GM19238 (cell line): ENCODE measurements around the gene STRC.
"Not testable (repeated sequence)": the region's sequence is repeated elsewhere in the genome, so short reads cannot be mapped to it uniquely, and the experiment has no call there.

Experiments
- DNase-seq: peaks from one replicate; pipeline ENCODE4 v3.0.0; 2011; ENCODE audit warnings: low spot score; ENCODE audit not compliant: insufficient read length

STRC gene

GRCh38 chr15:43566615-43567014 lies 52.0 kb downstream of the STRC start:
- not testable (repeated sequence) for DNase-seq

GRCh38 chr15:43563793-43564192 lies 54.8 kb downstream of the STRC start:
- not testable (repeated sequence) for DNase-seq

- DNase-seq = not testable (repeated sequence)
Observed at GRCh38 chr15:43562753-43563152, 55.8 kb downstream of the STRC start.

- no peak for DNase-seq
Observed at GRCh38 chr15:43552986-43553385, 65.6 kb downstream of the STRC start.

- DNase-seq = no peak
Observed at GRCh38 chr15:43552256-43552655, 66.3 kb downstream of the STRC start.

GRCh38 chr15:43550527-43551363 lies 67.9 kb downstream of the STRC start:
- DNase-seq = no peak
